ENCODE data around the gene LPGAT1. TPM values are rescaled to one million over a fixed set of nuclear protein-coding genes. Genes with fewer than 3 reads are reported as not detected.
A peak's percentile ranks its signal among the peaks of the same experiment; 100 is the strongest.

Gene LPGAT1, protein sequence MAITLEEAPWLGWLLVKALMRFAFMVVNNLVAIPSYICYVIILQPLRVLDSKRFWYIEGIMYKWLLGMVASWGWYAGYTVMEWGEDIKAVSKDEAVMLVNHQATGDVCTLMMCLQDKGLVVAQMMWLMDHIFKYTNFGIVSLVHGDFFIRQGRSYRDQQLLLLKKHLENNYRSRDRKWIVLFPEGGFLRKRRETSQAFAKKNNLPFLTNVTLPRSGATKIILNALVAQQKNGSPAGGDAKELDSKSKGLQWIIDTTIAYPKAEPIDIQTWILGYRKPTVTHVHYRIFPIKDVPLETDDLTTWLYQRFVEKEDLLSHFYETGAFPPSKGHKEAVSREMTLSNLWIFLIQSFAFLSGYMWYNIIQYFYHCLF
- total RNA-seq = 22.9 and 53.0 TPM in 2 replicates
- 18.3 and 18.5 TPM in 2 replicates for polyA plus RNA-seq

DNA sequence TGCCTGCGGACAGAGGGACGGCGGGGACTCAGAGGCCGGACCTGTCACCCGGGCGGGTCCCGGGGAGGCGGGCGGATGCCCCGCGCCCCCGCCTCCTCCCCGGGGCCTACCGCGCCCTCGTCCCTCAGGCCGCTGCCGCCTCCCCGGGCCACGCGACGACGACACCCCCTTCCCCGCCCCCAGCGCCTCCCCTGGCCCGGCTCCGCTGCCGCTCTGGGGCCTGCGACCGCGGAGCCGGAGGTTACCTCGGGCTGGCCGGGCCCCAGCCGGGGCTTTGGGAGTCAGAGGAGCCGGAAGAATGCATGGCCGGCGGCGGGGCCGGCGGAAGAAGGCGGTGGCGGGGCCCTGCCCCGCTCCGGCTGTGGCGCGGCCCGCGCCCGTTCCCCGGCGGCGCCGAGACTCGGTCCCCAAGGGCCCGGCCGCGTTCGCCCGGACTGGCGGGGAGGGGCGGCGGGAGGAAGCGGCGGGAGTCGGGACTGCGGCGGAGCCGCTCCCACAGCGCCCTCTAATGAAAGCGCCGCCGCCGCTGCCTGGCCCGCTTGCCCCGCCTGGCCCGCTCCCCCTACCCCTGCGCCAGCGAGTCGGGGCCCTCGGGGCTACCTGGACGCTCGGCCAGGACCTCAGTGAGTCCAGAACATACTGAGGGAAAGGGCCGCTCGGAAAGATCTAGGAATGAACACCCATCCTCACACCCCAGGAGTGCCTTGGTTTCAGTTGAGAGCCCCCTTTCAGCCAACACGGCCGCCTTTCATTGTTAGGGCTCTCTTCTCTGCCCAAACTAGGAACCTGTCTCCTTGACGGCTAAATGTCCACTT, at the start of gene LPGAT1:
TSS of gene LPGAT1 (minus strand) at position 436 of the 815 bp plus-strand sequence. CDS start 1,467 bp downstream, outside the sequence.
- Histone ChIP-seq H3K27ac (peak within 1 kb of the TSS; percentile 91), H3K9me3 (ENCODE audit: low read depth) (no peaks in the 10 kb centered on the region), H3K4me3 (peak within 1 kb of the TSS; percentile 95), H3K4me1 (ENCODE audit: low read depth) (peaks cover 12% of the 10 kb centered on the region), H3K27me3 (no peaks in the 10 kb centered on the region), H3K36me3 (no peaks in the 10 kb centered on the region)
- TF ChIP-seq, protein P1, sequence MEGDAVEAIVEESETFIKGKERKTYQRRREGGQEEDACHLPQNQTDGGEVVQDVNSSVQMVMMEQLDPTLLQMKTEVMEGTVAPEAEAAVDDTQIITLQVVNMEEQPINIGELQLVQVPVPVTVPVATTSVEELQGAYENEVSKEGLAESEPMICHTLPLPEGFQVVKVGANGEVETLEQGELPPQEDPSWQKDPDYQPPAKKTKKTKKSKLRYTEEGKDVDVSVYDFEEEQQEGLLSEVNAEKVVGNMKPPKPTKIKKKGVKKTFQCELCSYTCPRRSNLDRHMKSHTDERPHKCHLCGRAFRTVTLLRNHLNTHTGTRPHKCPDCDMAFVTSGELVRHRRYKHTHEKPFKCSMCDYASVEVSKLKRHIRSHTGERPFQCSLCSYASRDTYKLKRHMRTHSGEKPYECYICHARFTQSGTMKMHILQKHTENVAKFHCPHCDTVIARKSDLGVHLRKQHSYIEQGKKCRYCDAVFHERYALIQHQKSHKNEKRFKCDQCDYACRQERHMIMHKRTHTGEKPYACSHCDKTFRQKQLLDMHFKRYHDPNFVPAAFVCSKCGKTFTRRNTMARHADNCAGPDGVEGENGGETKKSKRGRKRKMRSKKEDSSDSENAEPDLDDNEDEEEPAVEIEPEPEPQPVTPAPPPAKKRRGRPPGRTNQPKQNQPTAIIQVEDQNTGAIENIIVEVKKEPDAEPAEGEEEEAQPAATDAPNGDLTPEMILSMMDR (IDR thresholded peaks at IDR 0.05; ENCODE audit: low read depth, low read length) = peak; percentile 51
- DNase-seq (ENCODE audit: low read depth in 1 of 2, low spot score in 1 of 2) = peak; percentile 74 to 89

DNA sequence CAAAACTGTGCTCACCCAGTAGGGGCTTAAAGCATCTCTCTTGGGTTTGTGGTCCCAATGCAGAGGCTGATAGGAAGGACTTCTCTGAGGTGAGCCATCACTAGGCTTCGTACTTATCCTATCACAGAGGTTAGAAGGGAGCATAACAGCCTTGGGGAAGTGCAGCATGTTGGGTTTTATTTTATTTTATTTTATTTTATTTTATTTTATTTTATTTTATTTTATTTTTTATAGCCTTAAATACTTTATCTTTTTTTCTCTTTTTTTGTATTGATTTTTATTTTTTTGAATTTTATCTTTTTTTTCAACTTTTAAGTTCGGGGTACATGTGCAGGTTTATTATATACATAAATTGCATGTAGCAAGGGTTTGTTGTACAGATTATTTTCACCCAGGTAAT, 48.9 kb upstream of the LPGAT1 start:
- Histone ChIP-seq H3K4me3 (no peak overlapping the region), H3K27me3 (no peaks in the 10 kb centered on the region), H3K4me1 (ENCODE audit: low read depth) (no peaks in the 10 kb centered on the region), H3K9me3 (ENCODE audit: low read depth) (no peaks in the 10 kb centered on the region), H3K27ac (no peak overlapping the region), H3K36me3 (no peaks in the 10 kb centered on the region)
- TF ChIP-seq, protein P1 (IDR thresholded peaks at IDR 0.05; ENCODE audit: low read depth, low read length) = no peak
- no peak for DNase-seq (ENCODE audit: low read depth in 1 of 2, low spot score in 1 of 2)

DNA sequence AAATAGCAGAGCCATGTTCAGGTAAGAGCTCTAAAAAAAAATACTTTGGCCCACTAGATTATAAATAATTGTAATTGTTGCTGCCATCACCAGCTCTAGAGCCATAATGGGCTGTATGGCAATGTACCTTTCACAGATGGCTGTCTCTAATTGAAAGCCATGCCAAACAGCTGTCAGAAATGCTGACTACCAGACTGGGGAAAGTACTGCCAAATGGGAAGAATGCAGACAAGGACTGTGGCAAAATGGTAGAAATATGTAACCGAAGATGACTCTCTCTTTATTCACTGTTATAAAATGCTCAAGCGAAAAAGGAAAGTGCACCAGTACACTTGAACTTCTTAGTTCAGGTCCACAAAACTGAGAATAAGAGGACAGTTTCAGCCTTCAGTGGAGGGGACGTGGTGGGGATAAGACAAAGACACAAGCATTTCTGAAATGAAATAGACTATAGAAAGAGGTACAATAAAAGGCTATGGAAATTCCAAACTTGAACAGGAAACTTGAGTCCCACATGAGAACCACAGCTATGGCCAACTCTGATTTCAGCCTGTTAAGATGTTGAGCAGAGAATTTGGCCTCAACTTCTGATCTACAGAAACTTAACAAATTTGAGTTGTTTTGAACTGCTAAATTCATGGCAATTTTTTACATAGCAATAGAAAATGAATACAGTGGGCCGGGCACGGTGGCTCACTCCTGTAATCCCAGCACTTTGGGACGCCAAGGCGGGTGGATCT, 46.5 kb upstream of the LPGAT1 start:
- TF ChIP-seq, protein P1 (IDR thresholded peaks at IDR 0.05; ENCODE audit: low read depth, low read length) = no peak
- no peak for DNase-seq (ENCODE audit: low read depth in 1 of 2, low spot score in 1 of 2)
- H3K4me1 ChIP-seq (ENCODE audit: low read depth) = no peaks in the 10 kb centered on the region
- H3K4me3 ChIP-seq = no peak overlapping the region
- no peak overlapping the region for H3K27ac ChIP-seq
- no peaks in the 10 kb centered on the region for H3K27me3 ChIP-seq
- H3K9me3 ChIP-seq (ENCODE audit: low read depth) = no peaks in the 10 kb centered on the region
- H3K36me3 ChIP-seq = no peaks in the 10 kb centered on the region

DNA sequence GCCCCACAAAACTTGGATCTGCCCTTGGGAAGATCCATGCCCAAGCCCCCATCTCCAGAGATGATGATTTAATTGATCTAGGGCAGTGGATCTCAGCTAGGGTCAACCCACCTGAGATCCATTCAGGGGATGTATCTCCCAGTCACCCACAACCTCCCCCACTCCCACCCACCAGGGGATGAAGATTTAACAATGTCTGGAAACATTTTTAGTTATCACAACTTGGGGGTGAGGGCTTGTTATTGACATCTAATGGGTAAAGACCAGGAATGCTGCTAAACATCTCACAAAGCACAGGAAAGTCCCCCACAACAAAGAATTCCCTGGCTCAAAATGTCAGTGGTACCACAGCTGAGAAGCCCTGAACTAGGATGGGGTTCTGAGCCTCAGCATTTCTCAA, 45.0 kb upstream of the LPGAT1 start:
- no peaks in the 10 kb centered on the region for H3K36me3 ChIP-seq
- H3K27me3 ChIP-seq = no peaks in the 10 kb centered on the region
- H3K4me3 ChIP-seq = no peak overlapping the region
- H3K4me1 ChIP-seq (ENCODE audit: low read depth) = no peaks in the 10 kb centered on the region
- H3K9me3 ChIP-seq (ENCODE audit: low read depth) = no peaks in the 10 kb centered on the region
- DNase-seq (ENCODE audit: low read depth in 1 of 2, low spot score in 1 of 2) = no peak
- TF ChIP-seq, protein P1 (IDR thresholded peaks at IDR 0.05; ENCODE audit: low read depth, low read length) = no peak
- no peak overlapping the region for H3K27ac ChIP-seq

All from cardiac muscle cell (in vitro differentiated cells and primary cell).